Measurements from ENCODE around the gene VPS41. TPM values are rescaled to one million over a fixed set of nuclear protein-coding genes. Genes with fewer than 3 reads are reported as not detected.

The VPS41 gene
- total and polyA plus RNA-seq, 10 of the 15 experiments (the other 5 are each of a cell fraction or from before 2014, with no cell fraction given), result 15.3 to 63.2 (median 47.0) TPM

DNA sequence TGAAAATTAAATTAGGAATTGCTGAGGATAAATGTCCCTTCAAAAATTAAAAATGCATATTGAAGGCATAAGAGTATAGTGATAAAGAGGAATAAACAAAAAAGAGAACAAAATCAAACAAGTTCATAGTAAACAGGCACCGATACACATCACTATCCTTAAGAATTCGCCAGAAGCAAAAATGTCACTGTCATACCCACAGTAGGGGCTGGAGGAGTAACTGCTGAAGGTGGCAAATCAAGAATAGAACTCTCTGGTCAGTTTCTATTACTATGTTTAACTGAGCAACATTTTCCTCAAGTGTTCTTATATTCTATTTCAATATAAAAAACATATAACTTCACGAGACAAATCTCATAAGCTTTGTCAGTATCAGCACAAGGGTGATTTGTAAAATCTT is 84.0 kb downstream of the VPS41 start (continued):
- TF ChIP-seq, protein P1, sequence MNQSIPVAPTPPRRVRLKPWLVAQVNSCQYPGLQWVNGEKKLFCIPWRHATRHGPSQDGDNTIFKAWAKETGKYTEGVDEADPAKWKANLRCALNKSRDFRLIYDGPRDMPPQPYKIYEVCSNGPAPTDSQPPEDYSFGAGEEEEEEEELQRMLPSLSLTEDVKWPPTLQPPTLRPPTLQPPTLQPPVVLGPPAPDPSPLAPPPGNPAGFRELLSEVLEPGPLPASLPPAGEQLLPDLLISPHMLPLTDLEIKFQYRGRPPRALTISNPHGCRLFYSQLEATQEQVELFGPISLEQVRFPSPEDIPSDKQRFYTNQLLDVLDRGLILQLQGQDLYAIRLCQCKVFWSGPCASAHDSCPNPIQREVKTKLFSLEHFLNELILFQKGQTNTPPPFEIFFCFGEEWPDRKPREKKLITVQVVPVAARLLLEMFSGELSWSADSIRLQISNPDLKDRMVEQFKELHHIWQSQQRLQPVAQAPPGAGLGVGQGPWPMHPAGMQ (IDR thresholded peaks at IDR 0.05; ENCODE audit: borderline replicate concordance), result no peak
- no peak for TF ChIP-seq NFXL1 (IDR thresholded peaks at IDR 0.05; ENCODE audit: borderline replicate concordance)

GRCh38 chr7:38822549-38822948 is 86.4 kb downstream of the VPS41 start:
- Histone ChIP-seq H4K20me1 (ENCODE audit: control insufficient read depth, insufficient read depth) (no peaks in the 10 kb centered on the region), H3K4me3 (no peak overlapping the region), H2AFZ (ENCODE audit: control insufficient read depth, low read depth, low read length) (no peak overlapping the region), H3K27me3 (replicated peaks in 1 of 2; ENCODE audit: control insufficient read depth in 2 of 2, insufficient read depth in 2 of 2, low read length in 1 of 2) (no peaks in the 10 kb centered on the region), H3K4me2 (ENCODE audit: control insufficient read depth, insufficient read depth) (no peak overlapping the region), H3K79me2 (ENCODE audit: control insufficient read depth, insufficient read depth, low read length) (no peaks in the 10 kb centered on the region), H3K9ac (ENCODE audit: control insufficient read depth, insufficient read depth, low read length) (no peak overlapping the region), H3K4me1 (ENCODE audit: control insufficient read depth, insufficient read depth, low read length) (peaks cover 7% of the 10 kb centered on the region; the same call in 1 of the 2 replicates), H3K27ac (ENCODE audit: control insufficient read depth, insufficient read depth) (no peak overlapping the region), H3K36me3 (ENCODE audit: control insufficient read depth in 2 of 2, insufficient read depth in 2 of 2, low read length in 1 of 2) (peaks cover 0 to 2% of the 10 kb centered on the region in 2 experiments; a peak in 3 of 4 replicates), H3K9me3 (replicated peaks; ENCODE audit: control insufficient read depth, insufficient read depth, low read length) (no peaks in the 10 kb centered on the region)
- 93% methylated on average over 1 of the region's 1 CpG for WGBS (ENCODE audit: insufficient coverage, insufficient replicate concordance, low lambda C conversion rate, missing lambda C conversion rate)
- DNase-seq (ENCODE audit: low read depth, low spot score) (no peak), FAIRE-seq (no peak), ATAC-seq (no peak)
- SMC1A ChIA-PET (ENCODE audit: uncharacterized antibody, unreplicated experiment), result interaction anchor here (0.8 kb wide), 1 partner anchor 14 kb away, joined by 3 read pairs; no protein-coding TSS in a partner anchor
- no peak for TF ChIP-seq IKZF1 (conservative IDR thresholded peaks at IDR 0.05)
- TF ChIP-seq MEF2B (IDR thresholded peaks at IDR 0.05; ENCODE audit: partially characterized antibody, poor library complexity, severe bottlenecking), result no peak
- no peak for TF ChIP-seq ZBED1 (IDR thresholded peaks at IDR 0.05; ENCODE audit: borderline replicate concordance)
- no peak for TF ChIP-seq ZNF207 (IDR thresholded peaks at IDR 0.05; ENCODE audit: borderline replicate concordance)
- TF ChIP-seq PAX5 (IDR thresholded peaks at IDR 0.05; ENCODE audit: borderline replicate concordance, low read depth, low read length), result no peak
- TF ChIP-seq BACH1 (IDR thresholded peaks at IDR 0.05; ENCODE audit: borderline replicate concordance), result no peak
- TF ChIP-seq, protein P2, sequence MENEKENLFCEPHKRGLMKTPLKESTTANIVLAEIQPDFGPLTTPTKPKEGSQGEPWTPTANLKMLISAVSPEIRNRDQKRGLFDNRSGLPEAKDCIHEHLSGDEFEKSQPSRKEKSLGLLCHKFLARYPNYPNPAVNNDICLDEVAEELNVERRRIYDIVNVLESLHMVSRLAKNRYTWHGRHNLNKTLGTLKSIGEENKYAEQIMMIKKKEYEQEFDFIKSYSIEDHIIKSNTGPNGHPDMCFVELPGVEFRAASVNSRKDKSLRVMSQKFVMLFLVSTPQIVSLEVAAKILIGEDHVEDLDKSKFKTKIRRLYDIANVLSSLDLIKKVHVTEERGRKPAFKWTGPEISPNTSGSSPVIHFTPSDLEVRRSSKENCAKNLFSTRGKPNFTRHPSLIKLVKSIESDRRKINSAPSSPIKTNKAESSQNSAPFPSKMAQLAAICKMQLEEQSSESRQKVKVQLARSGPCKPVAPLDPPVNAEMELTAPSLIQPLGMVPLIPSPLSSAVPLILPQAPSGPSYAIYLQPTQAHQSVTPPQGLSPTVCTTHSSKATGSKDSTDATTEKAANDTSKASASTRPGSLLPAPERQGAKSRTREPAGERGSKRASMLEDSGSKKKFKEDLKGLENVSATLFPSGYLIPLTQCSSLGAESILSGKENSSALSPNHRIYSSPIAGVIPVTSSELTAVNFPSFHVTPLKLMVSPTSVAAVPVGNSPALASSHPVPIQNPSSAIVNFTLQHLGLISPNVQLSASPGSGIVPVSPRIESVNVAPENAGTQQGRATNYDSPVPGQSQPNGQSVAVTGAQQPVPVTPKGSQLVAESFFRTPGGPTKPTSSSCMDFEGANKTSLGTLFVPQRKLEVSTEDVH (IDR thresholded peaks at IDR 0.05; ENCODE audit: low read depth, partially characterized antibody), result no peak
- no peak for TF ChIP-seq EED (IDR thresholded peaks at IDR 0.05; ENCODE audit: low read depth)
- no peak for TF ChIP-seq TAF1 (IDR thresholded peaks at IDR 0.05; ENCODE audit: borderline replicate concordance, low read depth, low read length)
- TF ChIP-seq SREBF1 (IDR thresholded peaks at IDR 0.05; ENCODE audit: low read length), result no peak
- TF ChIP-seq, protein P3, sequence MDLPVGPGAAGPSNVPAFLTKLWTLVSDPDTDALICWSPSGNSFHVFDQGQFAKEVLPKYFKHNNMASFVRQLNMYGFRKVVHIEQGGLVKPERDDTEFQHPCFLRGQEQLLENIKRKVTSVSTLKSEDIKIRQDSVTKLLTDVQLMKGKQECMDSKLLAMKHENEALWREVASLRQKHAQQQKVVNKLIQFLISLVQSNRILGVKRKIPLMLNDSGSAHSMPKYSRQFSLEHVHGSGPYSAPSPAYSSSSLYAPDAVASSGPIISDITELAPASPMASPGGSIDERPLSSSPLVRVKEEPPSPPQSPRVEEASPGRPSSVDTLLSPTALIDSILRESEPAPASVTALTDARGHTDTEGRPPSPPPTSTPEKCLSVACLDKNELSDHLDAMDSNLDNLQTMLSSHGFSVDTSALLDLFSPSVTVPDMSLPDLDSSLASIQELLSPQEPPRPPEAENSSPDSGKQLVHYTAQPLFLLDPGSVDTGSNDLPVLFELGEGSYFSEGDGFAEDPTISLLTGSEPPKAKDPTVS (IDR thresholded peaks at IDR 0.05; ENCODE audit: low read depth, low read length), result no peak
- TF ChIP-seq BCL3 (IDR thresholded peaks at IDR 0.05; ENCODE audit: borderline replicate concordance, insufficient read depth, low read depth, low read length, poor library complexity, severe bottlenecking), result no peak
- TF ChIP-seq NR2C2 (IDR thresholded peaks at IDR 0.05; ENCODE audit: borderline replicate concordance, control insufficient read depth, insufficient read length, low read depth), result no peak
- TF ChIP-seq CREB1 (IDR thresholded peaks at IDR 0.05; ENCODE audit: low read depth), result no peak
- no peak for TF ChIP-seq JUND (IDR thresholded peaks at IDR 0.05; ENCODE audit: low read depth, low read length)
- POLR2A ChIA-PET, result no interaction called here
- CTCF ChIA-PET, result no interaction called here
- no TSS peak for BruUV-seq (replicated peaks)
- RAD21 ChIA-PET (ENCODE audit: unreplicated experiment), result no interaction called here
- intact Hi-C loops (cut with micrococcal nuclease; ENCODE audit: unreplicated experiment), result no loop called here
- in situ Hi-C loops (cut with MboI), result no loop called here
